ENCODE data around the gene ANAPC2. TPM values are rescaled to one million over a fixed set of nuclear protein-coding genes. Genes with fewer than 3 reads are reported as not detected.

The ANAPC2 gene
- total and polyA plus RNA-seq, 2 of the 4 experiments (the other 2 are of a cell fraction): 9.3 to 29.5 TPM

DNA sequence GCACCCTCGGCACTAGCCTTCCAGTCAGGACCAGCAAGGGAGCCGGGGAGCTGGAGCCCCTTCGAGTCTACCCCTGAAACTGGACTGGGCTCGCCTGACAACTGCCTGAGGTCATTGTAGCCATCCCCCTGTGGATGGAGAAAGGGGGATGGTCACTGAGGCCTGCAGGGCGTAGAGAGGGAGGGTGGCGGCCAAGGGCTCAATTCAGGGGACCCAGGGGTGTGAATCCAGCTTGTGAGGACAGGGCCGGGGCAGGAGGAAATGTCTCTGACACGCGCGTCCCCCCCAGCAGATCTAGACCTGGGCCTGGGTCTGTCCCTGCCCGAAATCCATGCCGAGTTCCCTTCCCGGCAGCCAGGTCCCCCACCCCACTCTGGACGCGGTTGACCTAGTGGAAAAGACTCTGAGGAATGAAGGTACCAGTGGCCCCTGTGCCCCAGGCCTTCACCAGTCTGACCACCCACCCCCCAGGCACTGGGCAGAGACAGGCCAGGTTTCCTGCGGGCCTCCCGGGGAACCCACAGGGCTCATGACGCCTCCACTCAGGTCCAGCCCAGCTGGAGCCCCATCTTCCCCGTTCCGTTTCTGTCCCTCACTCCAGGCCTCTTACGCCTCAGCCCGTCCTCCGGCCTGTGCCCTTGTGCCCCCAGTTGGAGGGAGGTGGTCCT lies 43.1 kb upstream of the ANAPC2 start:
- H3K79me1 ChIP-seq (ENCODE audit: low read depth in 1 of 2, low read length in 2 of 2): 0 out of 4 replicates have a peak, but pooled peaks cover 0 to under 1% of the 10 kb centered on the region in 2 experiments
- POLR2A ChIA-PET (ENCODE audit: unreplicated experiment): interaction anchor here (0.6 kb wide), 1 partner anchor 30 kb away, joined by 16 read pairs; no protein-coding TSS in a partner anchor
- 83% methylated on average over 5 of the region's 23 CpGs; no CpG with 5 or more reads in 1 of the 2 experiments for WGBS, 2 experiments (ENCODE audit: extremely low coverage in 2 of 2, insufficient read length in 1 of 2)

More for the DNA sequence above, 43.1 kb upstream of the ANAPC2 start:
- H4K91ac ChIP-seq (ENCODE audit: insufficient read depth, low read depth, low read length): no peak overlapping the region
- no peak overlapping the region for H2BK5ac ChIP-seq (ENCODE audit: low read depth, low read length, poor library complexity, severe bottlenecking)
- H3K14ac ChIP-seq (replicated peaks; ENCODE audit: low read depth, low read length): no peak overlapping the region
- H3K27ac ChIP-seq (ENCODE audit: insufficient read depth, low read length): no peak overlapping the region
- peaks cover 2% of the 10 kb centered on the region; the same call in 1 of the 2 replicates for H3K4me1 ChIP-seq (ENCODE audit: control insufficient read depth, insufficient read depth, low read length)
- H3K9me3 ChIP-seq (ENCODE audit: control insufficient read depth, insufficient read depth, low read length): no peaks in the 10 kb centered on the region
- H3K27me3 ChIP-seq (ENCODE audit: control insufficient read depth, insufficient read depth, low read length): peaks cover 1% of the 10 kb centered on the region; the same call in 1 of the 2 replicates
- H3K23ac ChIP-seq (ENCODE audit: low read depth, low read length): no peak overlapping the region
- no peak overlapping the region for H3K4me3 ChIP-seq (ENCODE audit: insufficient read depth, low read depth, low read length)
- in situ Hi-C loops (cut with MboI; ENCODE audit: low sequenced_read_pairs): no loop called here
- dilution Hi-C loops (cut with HindIII; ENCODE audit: low sequenced_read_pairs, unreplicated experiment): no loop called here
- no peak overlapping the region for H3K18ac ChIP-seq (ENCODE audit: low read depth, low read length)
- intact Hi-C loops (cut with micrococcal nuclease): no loop called here
- CTCF ChIA-PET: no interaction called here
- no peak overlapping the region for H3K4me2 ChIP-seq (ENCODE audit: low read depth, low read length)
- no peak overlapping the region for H2AFZ ChIP-seq (replicated peaks; ENCODE audit: low read length, poor library complexity)
- no peak overlapping the region for H4K8ac ChIP-seq (ENCODE audit: low read depth in 2 of 2, low read length in 2 of 2)
- no peak overlapping the region for H3K56ac ChIP-seq (ENCODE audit: extremely low read depth, insufficient read depth, low read length)
- TF ChIP-seq, protein P1, sequence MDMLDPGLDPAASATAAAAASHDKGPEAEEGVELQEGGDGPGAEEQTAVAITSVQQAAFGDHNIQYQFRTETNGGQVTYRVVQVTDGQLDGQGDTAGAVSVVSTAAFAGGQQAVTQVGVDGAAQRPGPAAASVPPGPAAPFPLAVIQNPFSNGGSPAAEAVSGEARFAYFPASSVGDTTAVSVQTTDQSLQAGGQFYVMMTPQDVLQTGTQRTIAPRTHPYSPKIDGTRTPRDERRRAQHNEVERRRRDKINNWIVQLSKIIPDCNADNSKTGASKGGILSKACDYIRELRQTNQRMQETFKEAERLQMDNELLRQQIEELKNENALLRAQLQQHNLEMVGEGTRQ (IDR thresholded peaks at IDR 0.05; ENCODE audit: low read depth, low read length): no peak
- TF ChIP-seq RFX5 (IDR thresholded peaks at IDR 0.05; ENCODE audit: low read depth, low read length) (no peak), BHLHE40 (IDR thresholded peaks at IDR 0.05; ENCODE audit: low read depth, low read length) (no peak)
- TF ChIP-seq, protein P2, sequence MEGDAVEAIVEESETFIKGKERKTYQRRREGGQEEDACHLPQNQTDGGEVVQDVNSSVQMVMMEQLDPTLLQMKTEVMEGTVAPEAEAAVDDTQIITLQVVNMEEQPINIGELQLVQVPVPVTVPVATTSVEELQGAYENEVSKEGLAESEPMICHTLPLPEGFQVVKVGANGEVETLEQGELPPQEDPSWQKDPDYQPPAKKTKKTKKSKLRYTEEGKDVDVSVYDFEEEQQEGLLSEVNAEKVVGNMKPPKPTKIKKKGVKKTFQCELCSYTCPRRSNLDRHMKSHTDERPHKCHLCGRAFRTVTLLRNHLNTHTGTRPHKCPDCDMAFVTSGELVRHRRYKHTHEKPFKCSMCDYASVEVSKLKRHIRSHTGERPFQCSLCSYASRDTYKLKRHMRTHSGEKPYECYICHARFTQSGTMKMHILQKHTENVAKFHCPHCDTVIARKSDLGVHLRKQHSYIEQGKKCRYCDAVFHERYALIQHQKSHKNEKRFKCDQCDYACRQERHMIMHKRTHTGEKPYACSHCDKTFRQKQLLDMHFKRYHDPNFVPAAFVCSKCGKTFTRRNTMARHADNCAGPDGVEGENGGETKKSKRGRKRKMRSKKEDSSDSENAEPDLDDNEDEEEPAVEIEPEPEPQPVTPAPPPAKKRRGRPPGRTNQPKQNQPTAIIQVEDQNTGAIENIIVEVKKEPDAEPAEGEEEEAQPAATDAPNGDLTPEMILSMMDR (conservative IDR thresholded peaks at IDR 0.05; ENCODE audit: low read depth, low read length): no peak
- peaks cover under 1% of the 10 kb centered on the region; the same call in 1 of the 2 replicates for H4K20me1 ChIP-seq (ENCODE audit: insufficient read depth, low read length)
- H2BK15ac ChIP-seq (ENCODE audit: low read depth, low read length): no peak overlapping the region
- H2AK5ac ChIP-seq (ENCODE audit: low read depth, low read length): no peak overlapping the region
- no peak overlapping the region for H2BK120ac ChIP-seq (ENCODE audit: low read depth, low read length)
- no peak overlapping the region for H3K4ac ChIP-seq (ENCODE audit: low read depth, low read length)
- no peak overlapping the region for H4K5ac ChIP-seq (ENCODE audit: low read depth, low read length)
- DNase-seq: no peak
- no peaks in the 10 kb centered on the region for H3K9me1 ChIP-seq (ENCODE audit: insufficient read depth, low read length)
- H3K36me3 ChIP-seq (ENCODE audit: control insufficient read depth, insufficient read depth, low read length): no peaks in the 10 kb centered on the region
- H2BK20ac ChIP-seq (ENCODE audit: low read depth, low read length): no peak overlapping the region
- no peak overlapping the region for H3K9ac ChIP-seq (ENCODE audit: low read depth, low read length)
- ATAC-seq (ENCODE audit: low read depth): no peak
- no TSS peak for BruUV-seq (replicated peaks)
- no peak overlapping the region for H2AK9ac ChIP-seq (replicated peaks; ENCODE audit: low read depth, low read length, poor library complexity)
